ENCODE measurements around the gene HS6ST1. TPM values are rescaled to one million over a fixed set of nuclear protein-coding genes. Genes with fewer than 3 reads are reported as not detected.

HS6ST1 gene
- total and polyA plus RNA-seq, 9 donors, result 12.9 to 62.5 (median 45.3) TPM

DNA sequence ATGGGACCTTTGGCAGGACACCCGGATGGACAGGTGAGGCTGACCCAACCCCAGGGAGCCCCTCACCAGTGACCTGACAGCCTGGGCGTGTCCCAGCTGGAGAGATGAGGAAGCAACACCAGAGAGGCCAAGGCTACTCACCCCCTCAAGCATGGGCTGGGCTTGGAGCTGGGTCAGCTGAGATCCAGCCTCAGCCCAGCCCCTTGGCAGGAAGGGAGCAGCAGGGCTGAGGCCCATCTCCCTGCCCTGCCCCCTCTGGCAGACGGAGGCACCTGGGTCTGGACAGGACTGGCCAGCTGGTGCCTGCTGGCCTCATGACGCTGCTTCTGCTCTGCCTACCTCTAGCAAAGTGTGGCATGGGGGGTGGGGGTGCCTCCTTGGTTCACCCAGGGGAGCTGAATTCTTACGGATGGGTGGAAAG, 37.8 kb downstream of the HS6ST1 start:
- H3K4me1 ChIP-seq (ENCODE audit: insufficient read depth), result peaks cover 20% of the 10 kb centered on the region
- peak overlapping the region in 1 of 2 donors; percentile 32 for H3K27ac ChIP-seq
- no peaks in the 10 kb centered on the region for H3K9me3 ChIP-seq
- 35 to 56% (median 43%) methylated on average over 4 to 5 of the region's 5 CpGs for WGBS, 3 donors
- H3K36me3 ChIP-seq, result no peaks in the 10 kb centered on the region
- H3K4me3 ChIP-seq, result no peak overlapping the region
- no peaks in the 10 kb centered on the region for H3K27me3 ChIP-seq
- intact Hi-C loops (cut with DNase I), result no loop called here
- TF ChIP-seq EP300 (IDR thresholded peaks at IDR 0.05) (no peak), POLR2A (IDR thresholded peaks at IDR 0.05) (no peak), CTCF (IDR thresholded peaks at IDR 0.05) (no peak)
- peak; percentile 40 to 64 (median 51) for DNase-seq

DNA sequence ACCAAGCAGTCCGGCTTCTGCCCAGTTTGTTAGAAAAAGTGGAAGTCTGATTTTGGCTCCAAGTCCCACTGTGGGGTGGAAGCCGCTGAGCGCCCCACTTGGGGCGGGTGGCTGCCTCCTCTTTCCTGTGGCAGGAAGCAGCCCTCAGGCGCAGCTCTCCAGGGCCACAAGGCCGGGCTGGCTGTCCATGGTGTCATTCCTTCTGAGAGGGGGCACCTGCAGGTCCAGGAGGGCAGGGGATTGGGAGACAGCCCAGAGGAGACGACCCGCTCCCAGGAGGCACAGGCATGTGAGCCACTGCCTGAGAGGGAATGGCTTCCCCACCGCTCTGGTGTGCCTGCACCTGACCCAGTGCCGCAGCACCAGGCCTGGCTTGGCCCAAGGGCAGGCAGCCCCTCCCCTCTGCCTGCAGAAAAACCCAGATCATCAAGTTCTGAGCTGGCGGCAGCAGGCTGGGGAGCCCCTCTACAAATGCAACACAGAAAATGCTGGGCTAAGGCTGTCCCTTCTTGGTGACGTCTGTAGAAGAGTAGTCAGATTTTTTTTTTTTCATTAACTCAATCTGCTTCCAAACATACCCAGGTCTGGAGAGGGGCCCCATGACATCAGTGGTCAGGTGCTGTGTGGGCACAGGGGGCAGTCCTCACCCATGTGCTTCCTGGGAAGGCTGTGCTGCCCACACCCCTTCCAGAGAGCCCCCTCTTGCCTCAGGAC, 38.4 kb downstream of the HS6ST1 start:
- peak overlapping the region in 1 of 2 donors; percentile 32 for H3K27ac ChIP-seq
- intact Hi-C loops (cut with DNase I), result no loop called here
- H3K4me3 ChIP-seq, result no peak overlapping the region
- TF ChIP-seq CTCF (IDR thresholded peaks at IDR 0.05), result no peak
- no peak for TF ChIP-seq EP300 (IDR thresholded peaks at IDR 0.05)
- no peak for TF ChIP-seq POLR2A (IDR thresholded peaks at IDR 0.05)
- 84 to 90% (median 86%) methylated on average over 10 to 12 of the region's 12 CpGs for WGBS, 3 donors
- peak in 4 of 5 donors; percentile 7 to 39 (median 28) for DNase-seq
- no peaks in the 10 kb centered on the region for H3K9me3 ChIP-seq
- H3K27me3 ChIP-seq, result no peaks in the 10 kb centered on the region
- peaks cover 19% of the 10 kb centered on the region for H3K4me1 ChIP-seq (ENCODE audit: insufficient read depth)
- no peaks in the 10 kb centered on the region for H3K36me3 ChIP-seq

- no peak for TF ChIP-seq POLR2A (IDR thresholded peaks at IDR 0.05)
- no peak for TF ChIP-seq EP300 (IDR thresholded peaks at IDR 0.05)
- TF ChIP-seq CTCF (IDR thresholded peaks at IDR 0.05), result no peak
- no peaks in the 10 kb centered on the region for H3K27me3 ChIP-seq
- no peak overlapping the region for H3K27ac ChIP-seq
- H3K36me3 ChIP-seq, result no peaks in the 10 kb centered on the region
- intact Hi-C loops (cut with DNase I), result no loop called here
- H3K4me3 ChIP-seq, result no peak overlapping the region
- 88 to 92% (median 89%) methylated on average over 11 of the region's 11 CpGs for WGBS, 3 donors
- DNase-seq, result peak in 2 of 5 donors; percentile 5 to 12
- peaks cover 19% of the 10 kb centered on the region for H3K4me1 ChIP-seq (ENCODE audit: insufficient read depth)
- H3K9me3 ChIP-seq, result no peaks in the 10 kb centered on the region
Measured at GRCh38 chr2:128279786-128280157, 38.9 kb downstream of the HS6ST1 start.

GRCh38 chr2:128279009-128279408, 39.7 kb downstream of the HS6ST1 start:
- intact Hi-C loops (cut with DNase I), result no loop called here
- 87 to 88% (median 88%) methylated on average over 7 of the region's 7 CpGs for WGBS, 3 donors
- Histone ChIP-seq H3K27me3 (no peaks in the 10 kb centered on the region), H3K27ac (no peak overlapping the region), H3K9me3 (no peaks in the 10 kb centered on the region), H3K4me3 (no peak overlapping the region), H3K4me1 (ENCODE audit: insufficient read depth) (peaks cover 19% of the 10 kb centered on the region), H3K36me3 (no peaks in the 10 kb centered on the region)
- no peak for TF ChIP-seq EP300 (IDR thresholded peaks at IDR 0.05)
- TF ChIP-seq POLR2A (IDR thresholded peaks at IDR 0.05), result no peak
- no peak for TF ChIP-seq CTCF (IDR thresholded peaks at IDR 0.05)
- peak in 4 of 5 donors; percentile 5 to 29 (median 14) for DNase-seq
